RCC 7860 (cell line): Measurements from ENCODE around the gene ITGAX.
"Not testable (repeated sequence)": the region's sequence is repeated elsewhere in the genome, so short reads cannot be mapped to it uniquely, and the experiment has no call there.

ENCODE experiments used
- DNase-seq: peaks from one replicate; pipeline ENCODE4 v3.0.0-alpha.2; 2015; ENCODE audit warnings: low spot score
- FAIRE-seq: peaks from 2 replicates; lab custom pipeline; 2012; peaks lifted over from hg19 to GRCh38; lab: Jason Lieb, UNC

Gene ITGAX

GRCh38 chr16:31354394-31355291 lies at the start of gene ITGAX:
ITGAX (plus strand) TSS chr16:31355176; CDS start chr16:31355255, 79 bp downstream.
- peak; percentile 49 for DNase-seq

GRCh38 chr16:31305219-31305618 lies 49.8 kb upstream of the ITGAX start:
- no peak for FAIRE-seq

More at GRCh38 chr16:31354394-31355291, at the start of gene ITGAX:
- FAIRE-seq = no peak

GRCh38 chr16:31308381-31308780 lies 46.6 kb upstream of the ITGAX start:
- not testable (repeated sequence) for DNase-seq, FAIRE-seq

More at GRCh38 chr16:31305219-31305618, 49.8 kb upstream of the ITGAX start:
- DNase-seq = no peak

GRCh38 chr16:31322500-31322899 lies 32.5 kb upstream of the ITGAX start:
- DNase-seq (no peak), FAIRE-seq (no peak)

GRCh38 chr16:31323959-31324629 lies 30.9 kb upstream of the ITGAX start:
- DNase-seq (no peak), FAIRE-seq (no peak)

GRCh38 chr16:31325171-31325570 lies 29.8 kb upstream of the ITGAX start:
- no peak for DNase-seq
- no peak for FAIRE-seq

- DNase-seq = no peak
- no peak for FAIRE-seq
Observed at GRCh38 chr16:31327646-31328225, 27.2 kb upstream of the ITGAX start.

GRCh38 chr16:31328322-31329052 lies 26.5 kb upstream of the ITGAX start:
- no peak for FAIRE-seq
- no peak for DNase-seq

- no peak for DNase-seq
- FAIRE-seq = no peak
Observed at GRCh38 chr16:31329671-31330552, 25.1 kb upstream of the ITGAX start.

GRCh38 chr16:31330553-31330890 lies 24.5 kb upstream of the ITGAX start:
- FAIRE-seq = no peak

GRCh38 chr16:31331141-31331764 lies 23.7 kb upstream of the ITGAX start:
- no peak for DNase-seq
- no peak for FAIRE-seq

More at GRCh38 chr16:31330553-31330890, 24.5 kb upstream of the ITGAX start:
- no peak for DNase-seq

- FAIRE-seq = no peak
- DNase-seq = no peak
Observed at GRCh38 chr16:31331807-31332301, 23.1 kb upstream of the ITGAX start.

GRCh38 chr16:31332544-31332943 lies 22.4 kb upstream of the ITGAX start:
- no peak for DNase-seq
- no peak for FAIRE-seq

GRCh38 chr16:31333686-31334649 lies 21.0 kb upstream of the ITGAX start:
- DNase-seq = no peak
- no peak for FAIRE-seq

GRCh38 chr16:31334934-31335333 lies 20.0 kb upstream of the ITGAX start:
- FAIRE-seq (no peak), DNase-seq (no peak)

GRCh38 chr16:31335431-31335830 lies 19.5 kb upstream of the ITGAX start:
- DNase-seq (no peak), FAIRE-seq (no peak)

- not testable (repeated sequence) for FAIRE-seq
Observed at GRCh38 chr16:31338166-31338685, 16.8 kb upstream of the ITGAX start.

GRCh38 chr16:31344712-31345111 lies 10.3 kb upstream of the ITGAX start:
- no peak for FAIRE-seq
- no peak for DNase-seq

More at GRCh38 chr16:31338166-31338685, 16.8 kb upstream of the ITGAX start:
- DNase-seq = not testable (repeated sequence)
